ENCODE measurements around the gene JDP2.

DNA sequence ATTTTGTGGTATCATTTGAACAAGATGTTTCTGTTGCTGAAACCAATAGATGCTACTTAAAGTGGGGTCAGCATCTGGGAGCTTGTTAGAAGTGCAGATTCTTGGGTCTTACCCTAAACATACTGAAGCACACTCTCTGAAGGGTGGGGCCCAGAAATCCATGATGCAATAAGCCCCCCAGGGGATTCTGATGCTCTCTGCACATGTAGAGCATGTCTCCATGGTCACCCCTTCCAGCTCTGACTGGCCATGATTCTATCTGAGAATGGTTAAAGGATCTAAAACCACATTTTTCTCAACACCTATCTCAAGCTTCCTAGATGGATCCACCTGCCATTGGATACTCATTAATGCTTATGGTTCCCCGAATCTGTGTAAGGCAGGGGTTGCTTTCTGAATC is 20.4 kb downstream of the JDP2 start:
- no peak for TF ChIP-seq FOXA1 (IDR thresholded peaks at IDR 0.05)
- TF ChIP-seq BHLHE40 (IDR thresholded peaks at IDR 0.05; ENCODE audit: borderline replicate concordance): no peak
- no peak for TF ChIP-seq HDGF (IDR thresholded peaks at IDR 0.05; ENCODE audit: borderline replicate concordance)
- TF ChIP-seq SP1 (IDR thresholded peaks at IDR 0.05): no peak
- no peak for TF ChIP-seq L3MBTL2 (conservative IDR thresholded peaks at IDR 0.05)
- no peak for TF ChIP-seq CTBP1 (IDR thresholded peaks at IDR 0.05; ENCODE audit: borderline replicate concordance)
- no peak for TF ChIP-seq SUZ12 (IDR thresholded peaks at IDR 0.05)
- TF ChIP-seq ARNT (IDR thresholded peaks at IDR 0.05): no peak
- no peak for TF ChIP-seq NFRKB (IDR thresholded peaks at IDR 0.05)
- TF ChIP-seq ELF4 (IDR thresholded peaks at IDR 0.05): no peak
- TF ChIP-seq FOXM1 (IDR thresholded peaks at IDR 0.05; ENCODE audit: borderline replicate concordance): no peak
- no peak for TF ChIP-seq FOXK2 (IDR thresholded peaks at IDR 0.05)
- TF ChIP-seq ZNF384 (IDR thresholded peaks at IDR 0.05): no peak

Measured in HEK293T (cell line).